C1 segment of cervical spinal cord (tissue), 14 donors: Measurements from ENCODE around the gene PSPC1.
"Not testable (repeated sequence)": the region's sequence is repeated elsewhere in the genome, so short reads cannot be mapped to it uniquely, and the experiment has no call there.

ENCODE experiments used
- DNase-seq, 14 donors: peaks; one replicate each; lab custom pipeline; 2025; lab: John Stamatoyannopoulos, UW

Gene PSPC1, protein sequence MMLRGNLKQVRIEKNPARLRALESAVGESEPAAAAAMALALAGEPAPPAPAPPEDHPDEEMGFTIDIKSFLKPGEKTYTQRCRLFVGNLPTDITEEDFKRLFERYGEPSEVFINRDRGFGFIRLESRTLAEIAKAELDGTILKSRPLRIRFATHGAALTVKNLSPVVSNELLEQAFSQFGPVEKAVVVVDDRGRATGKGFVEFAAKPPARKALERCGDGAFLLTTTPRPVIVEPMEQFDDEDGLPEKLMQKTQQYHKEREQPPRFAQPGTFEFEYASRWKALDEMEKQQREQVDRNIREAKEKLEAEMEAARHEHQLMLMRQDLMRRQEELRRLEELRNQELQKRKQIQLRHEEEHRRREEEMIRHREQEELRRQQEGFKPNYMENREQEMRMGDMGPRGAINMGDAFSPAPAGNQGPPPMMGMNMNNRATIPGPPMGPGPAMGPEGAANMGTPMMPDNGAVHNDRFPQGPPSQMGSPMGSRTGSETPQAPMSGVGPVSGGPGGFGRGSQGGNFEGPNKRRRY

DNA sequence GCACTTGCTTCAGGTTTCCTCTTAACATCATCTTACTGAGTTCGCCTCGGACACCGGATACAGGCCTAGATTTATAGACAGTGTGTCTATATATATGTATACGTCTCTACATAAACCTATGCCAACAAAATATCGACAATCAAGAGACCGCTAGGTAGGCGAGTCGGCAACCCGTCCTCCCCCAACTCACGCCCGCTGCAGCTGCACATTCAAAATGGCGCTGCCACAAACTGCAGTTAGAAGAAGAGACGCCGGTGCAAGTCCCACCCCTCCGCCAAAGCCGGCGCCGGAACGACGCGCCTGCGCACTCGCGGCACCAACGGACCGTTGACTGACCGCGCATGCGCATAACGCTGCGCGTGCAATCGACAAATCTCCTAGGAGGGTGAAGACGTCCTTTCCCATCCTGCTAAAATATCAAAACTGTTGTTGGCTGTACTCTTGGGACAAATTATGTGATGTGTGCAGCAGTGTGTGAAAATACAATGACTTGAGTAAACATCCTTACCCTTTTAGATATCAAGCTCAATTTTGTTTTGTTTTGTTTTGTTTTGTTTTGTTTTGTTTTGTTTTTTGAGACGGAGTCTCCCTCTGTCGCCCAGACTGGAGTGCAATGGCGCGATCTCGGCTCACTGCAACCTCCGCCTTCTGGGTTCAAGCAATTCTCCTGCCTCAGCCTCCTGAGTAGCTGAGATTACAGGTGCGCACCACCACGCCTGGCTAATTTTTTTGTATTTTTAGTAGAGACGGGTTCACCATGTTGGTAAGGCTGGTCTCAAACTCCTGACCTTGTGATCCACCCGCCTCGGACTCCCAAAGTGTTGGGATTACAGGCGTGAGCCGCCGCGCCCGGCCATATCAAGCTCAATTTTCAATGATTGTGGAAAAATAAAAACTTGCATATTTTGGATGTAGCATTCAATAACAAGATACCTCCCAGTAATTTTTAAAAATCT lies at the start of gene PSPC1:
PSPC1 (minus strand) TSS at position 219 of the 956 bp plus-strand sequence; CDS start at position 31, 188 bp downstream.
- peak; percentile 63 to 97 (median 93) for DNase-seq

DNA sequence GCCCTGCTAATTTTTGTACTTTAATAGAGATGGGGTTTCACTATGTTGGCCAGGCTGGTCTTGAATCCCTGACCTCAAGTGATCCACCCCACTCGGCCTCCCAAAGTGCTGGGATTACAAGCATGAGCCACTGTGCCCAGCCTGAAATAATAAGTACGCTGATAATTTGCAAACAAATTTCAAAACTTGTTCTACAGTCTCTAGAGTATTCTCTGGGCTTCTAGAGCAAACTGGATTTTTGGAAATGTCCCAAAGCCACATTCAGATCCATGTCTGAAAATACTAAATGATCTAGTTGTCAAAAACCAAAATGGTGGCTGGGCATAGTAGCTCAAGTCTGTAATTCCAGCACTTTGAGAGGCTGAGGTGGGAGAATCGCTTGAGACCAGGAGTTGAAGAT lies 39.9 kb upstream of the PSPC1 start:
- DNase-seq = no peak

DNA sequence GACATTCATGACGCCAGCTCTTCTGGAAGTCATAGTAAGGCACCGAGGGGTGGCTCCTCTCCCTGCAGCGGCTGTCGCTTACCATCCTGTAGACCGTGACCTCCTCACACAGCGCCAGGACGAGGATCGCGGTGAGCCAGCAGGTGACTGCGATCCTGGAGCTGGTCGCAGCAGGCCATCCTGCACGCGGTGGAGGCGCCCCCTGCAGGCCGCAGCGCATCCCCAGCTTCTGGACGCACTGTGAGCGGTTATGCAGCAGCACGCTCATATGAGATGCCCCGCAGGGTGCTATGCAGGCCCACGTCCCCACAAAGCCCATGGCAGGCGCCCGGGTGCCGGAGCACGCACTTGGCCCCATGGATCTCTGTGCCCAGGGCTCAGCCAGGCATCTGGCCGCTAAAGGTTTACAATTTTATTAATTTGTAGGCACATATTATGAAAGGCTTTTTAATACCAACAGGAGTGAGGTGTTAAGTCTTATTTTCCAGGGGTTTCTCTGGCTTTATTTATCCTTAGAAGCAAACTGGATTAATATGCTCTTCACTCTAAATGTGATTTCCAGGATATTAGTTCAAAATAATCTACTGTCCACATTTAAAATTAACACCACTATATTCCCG lies 35.6 kb upstream of the PSPC1 start:
- DNase-seq = peak in 3 of 14 donors; percentile 1 to 5 (median 4)

DNA sequence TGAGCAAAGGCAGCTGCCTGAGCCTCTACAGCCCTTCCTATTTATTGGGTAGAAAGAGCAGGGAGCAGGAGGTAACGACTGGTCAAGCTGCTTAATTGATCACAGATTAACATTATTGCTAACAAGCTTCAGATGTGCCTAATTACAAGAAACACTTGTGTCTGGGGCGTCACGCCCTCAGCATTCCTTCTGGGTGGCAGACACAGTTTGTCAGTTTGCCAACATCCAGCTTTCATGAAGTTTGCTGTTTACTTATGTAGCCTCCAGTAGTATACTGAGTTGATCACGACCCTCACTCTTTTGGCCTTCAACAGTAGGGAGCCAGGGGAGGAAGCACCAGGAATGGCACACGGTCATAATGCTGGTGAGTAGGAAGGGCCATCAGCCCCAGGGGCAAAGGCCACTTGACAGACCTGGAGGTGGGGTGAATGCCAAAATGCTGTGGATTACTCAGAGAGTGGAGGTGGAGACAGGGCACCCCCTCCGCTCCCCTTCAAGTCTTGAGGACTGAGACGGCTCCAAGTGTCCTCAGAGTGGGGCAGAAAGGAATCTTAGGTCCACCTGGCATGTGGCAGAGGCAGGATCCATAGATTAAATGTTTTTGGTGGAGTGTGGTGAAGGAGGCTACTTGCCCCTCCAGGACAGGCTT lies 34.9 kb upstream of the PSPC1 start:
- DNase-seq = no peak

DNA sequence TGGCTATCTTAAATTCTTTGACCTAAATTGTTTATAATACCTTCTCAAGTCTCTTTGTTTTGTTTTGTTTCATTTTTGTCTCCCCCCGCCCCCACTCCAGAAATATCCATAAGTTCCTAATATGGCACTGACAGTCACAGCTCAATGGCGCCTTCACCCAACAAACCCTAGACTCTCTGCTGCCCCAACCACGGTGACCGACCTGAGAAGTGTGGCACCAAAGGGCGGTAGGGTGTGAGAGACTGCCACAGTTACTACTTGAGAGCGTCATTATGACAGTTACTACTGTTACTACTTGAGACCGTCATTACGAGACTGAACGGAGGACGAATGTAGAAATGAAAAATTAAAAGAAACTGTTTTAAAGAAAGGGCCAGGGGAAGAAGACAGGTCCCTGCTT lies 34.4 kb upstream of the PSPC1 start:
- no peak for DNase-seq

DNA sequence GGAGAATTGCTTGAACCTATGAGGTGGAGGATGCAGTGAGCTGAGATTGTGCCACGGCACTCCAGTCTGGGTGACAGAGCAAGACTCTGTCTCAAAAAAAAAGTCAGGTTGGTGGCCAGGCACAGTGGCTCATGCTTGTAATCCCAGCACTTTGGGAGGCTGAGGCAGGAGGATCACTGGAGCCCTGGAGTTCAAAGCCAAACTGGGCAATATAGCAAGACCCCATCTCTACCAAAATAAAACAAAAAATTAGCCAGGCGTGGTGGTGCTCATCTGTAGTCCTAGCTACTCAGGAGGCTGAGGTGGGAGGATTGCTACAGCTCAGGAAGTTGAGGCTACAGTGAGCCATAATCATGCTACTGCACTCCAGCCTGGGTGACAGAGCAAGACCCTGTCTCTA lies 33.1 kb upstream of the PSPC1 start:
- not testable (repeated sequence) for DNase-seq

DNA sequence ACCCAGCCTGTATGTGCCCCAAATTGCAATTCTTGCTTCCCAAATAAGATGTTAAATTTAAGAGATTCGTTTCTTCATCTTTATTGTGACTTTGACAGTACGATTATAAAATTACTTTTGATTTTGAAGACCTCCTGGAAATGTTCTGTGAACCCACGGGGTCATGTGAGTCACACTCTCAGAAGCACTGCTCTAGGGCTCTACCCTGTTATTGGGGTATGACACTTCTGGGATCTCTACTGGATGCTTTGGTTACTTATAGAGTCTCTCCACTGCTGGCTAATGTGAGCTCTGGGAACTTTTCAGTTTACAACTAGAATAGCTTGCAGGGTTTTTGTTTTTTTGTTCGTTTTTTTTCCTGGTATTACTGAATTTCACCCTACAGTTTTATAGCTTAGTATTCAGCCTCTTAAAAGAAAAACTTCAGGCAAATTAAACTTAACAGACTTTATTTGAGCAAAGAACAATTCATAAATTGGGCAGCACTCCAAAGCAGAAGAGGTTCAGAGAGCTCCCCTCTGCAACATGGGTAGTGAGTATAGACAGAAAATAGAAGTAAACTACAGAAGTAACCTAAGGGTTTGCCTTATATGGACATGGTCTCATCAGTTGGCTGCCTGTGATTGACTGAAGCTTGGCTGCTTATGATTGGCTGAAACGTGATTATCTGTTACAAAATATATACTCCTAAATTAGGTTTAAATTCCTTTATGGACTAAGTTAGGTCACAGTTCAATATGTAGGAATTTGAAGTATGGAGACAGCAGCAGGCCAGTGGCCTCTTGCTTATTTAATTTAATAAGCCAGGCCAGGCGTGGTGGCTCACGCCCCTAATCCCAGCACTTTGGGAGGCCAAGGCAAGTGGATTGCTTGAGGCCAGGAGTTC lies 28.5 kb upstream of the PSPC1 start:
- DNase-seq = no peak

DNA sequence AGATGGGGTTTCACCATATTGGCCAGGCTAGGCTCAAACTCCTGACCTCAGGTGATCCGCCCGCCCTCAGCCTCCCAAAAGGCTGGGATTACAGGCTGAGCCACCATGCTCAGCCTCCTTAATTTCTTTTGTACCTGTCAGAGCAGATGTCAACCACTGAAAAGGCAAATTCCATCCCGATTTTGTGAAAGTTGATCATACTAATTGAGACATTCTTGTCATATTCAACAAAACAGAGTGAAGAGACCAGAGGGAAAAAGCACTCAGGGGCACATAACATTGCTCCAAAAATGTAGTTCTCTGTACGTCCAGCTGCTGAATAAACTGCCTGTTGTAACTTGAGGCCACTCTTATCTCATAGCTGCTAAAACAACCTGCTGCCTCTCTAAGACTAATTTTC lies 27.4 kb upstream of the PSPC1 start:
- no peak for DNase-seq

DNA sequence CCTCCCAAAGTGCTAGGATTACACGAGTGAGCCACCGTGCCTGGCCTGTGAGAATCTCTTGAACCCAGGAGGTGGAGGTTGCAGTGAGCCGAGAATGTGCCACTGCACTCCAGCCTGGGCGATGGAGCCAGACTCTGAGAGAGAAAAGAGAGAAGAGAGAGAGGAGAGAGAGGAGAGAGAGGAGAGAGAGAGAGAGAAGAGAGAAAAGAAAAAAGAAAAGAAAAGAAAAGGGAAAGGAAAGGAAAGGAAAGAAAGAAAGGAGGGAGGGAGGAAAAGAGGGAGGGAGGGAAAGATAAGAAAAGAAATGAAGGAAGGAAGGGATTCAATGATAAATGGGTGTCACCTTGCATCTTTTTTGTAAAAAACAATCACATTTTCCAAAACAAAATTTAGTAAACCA lies 23.0 kb upstream of the PSPC1 start:
- DNase-seq = no peak

DNA sequence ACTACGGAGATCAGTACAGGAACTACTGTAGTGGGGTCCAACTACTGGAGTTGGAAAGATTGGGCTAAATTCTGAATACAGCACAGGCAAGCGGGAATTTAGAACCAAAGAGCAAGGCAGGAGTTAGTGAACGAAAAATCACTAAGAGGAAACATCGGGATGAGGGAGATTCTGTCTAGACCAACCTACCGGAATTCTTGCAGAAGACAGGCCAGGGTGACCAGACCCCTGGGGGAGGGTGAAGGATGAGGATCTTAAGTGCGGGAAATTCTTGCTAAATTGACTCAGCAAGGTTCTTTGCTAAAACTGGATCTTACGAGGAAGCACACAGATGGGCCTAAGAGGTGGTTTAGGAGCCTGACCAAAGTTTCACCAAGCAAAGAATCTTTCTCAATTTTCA lies 13.2 kb upstream of the PSPC1 start:
- no peak for DNase-seq

DNA sequence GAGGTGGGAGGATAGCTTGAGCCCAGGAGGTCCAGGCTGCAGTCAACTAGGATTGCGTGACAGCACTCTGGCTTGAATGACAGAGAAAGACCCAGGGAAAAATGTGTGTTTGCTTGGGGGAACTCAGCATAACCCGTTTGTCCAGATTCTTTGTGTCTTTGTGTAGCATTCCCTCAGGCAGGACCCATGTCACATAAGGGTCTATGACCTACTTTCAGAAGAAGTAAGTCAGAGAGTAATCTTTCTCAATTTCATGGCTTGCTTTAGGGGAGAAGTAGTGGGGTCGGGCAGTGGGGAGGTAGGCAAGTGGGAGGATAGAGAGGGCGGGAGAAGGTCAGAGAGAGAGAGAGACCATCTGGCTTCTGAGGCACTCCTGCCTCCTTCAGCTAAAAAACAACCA lies 11.9 kb upstream of the PSPC1 start:
- DNase-seq = no peak

DNA sequence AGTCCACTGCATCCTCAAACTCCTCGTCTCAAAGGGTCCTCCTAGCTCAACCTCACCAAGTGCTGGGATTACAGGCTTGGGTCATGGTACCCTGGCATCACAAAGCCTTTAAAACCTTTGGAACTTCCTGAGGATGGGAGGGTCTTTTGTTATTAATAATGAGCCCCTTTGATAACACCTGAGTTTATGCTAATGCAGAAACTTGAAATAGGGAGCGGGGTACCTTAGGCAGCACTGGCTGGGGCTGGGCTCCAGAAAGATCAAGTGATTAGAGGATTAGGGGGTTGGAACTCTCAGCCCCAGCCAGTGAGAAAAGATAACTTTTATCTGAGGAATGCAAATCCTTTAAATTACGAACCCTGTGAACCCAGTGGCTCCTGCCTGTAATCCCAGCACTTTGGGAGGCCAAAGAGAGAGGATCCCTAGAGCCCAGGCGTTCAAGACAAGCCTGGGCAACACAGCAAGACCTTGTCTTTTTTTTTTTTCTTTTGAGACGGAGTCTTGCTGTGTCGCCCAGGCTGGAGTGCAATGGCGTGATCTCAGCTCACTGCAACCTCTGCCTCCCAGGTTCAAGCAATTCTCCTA lies 9.3 kb upstream of the PSPC1 start:
- DNase-seq = no peak

DNA sequence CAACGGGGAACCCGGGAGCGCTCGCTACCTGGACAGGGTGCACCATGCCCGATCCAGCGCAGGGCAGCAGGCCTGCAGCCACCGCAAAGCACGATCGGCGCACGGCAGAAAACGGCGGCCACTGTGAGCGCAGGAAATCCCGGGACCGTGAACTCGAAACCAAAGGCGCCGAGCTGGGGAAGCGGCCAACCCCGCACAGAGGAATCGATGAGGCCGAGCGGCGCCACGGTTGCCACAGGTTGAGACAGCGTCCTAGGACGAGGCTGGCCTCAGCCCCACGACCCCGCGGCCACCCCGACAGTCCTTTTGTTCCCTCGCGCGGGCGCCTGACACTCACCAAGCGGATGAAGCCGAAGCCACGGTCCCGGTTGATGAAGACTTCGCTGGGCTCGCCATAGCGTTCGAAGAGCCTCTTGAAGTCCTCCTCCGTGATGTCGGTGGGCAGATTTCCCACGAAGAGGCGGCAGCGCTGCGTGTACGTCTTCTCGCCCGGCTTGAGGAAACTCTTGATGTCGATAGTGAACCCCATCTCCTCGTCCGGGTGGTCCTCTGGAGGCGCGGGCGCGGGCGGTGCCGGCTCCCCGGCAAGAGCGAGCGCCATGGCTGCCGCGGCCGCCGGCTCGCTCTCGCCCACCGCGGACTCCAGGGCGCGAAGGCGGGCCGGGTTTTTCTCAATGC lies 557 bp downstream of the PSPC1 start:
- peak in 13 of 14 donors; percentile 7 to 79 (median 63) for DNase-seq

DNA sequence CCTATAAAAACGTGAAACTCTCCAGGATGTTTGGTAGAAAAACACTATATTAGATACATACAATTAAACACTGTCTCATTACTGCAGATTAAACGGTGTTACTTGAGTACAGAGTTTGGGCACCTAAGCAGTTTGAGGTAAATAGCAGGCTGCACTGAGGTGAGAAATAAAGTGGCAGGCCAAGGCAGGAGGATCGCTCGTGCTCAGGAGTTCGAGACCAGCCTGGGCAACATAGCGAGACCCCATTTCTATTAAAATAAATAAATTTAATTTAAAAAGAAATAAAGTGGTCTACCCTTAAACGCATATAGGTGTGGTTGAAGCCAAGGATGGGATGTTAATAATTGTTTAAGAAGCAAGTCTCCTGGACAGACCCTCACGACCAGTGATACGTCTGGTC lies 1.2 kb downstream of the PSPC1 start:
- no peak for DNase-seq

DNA sequence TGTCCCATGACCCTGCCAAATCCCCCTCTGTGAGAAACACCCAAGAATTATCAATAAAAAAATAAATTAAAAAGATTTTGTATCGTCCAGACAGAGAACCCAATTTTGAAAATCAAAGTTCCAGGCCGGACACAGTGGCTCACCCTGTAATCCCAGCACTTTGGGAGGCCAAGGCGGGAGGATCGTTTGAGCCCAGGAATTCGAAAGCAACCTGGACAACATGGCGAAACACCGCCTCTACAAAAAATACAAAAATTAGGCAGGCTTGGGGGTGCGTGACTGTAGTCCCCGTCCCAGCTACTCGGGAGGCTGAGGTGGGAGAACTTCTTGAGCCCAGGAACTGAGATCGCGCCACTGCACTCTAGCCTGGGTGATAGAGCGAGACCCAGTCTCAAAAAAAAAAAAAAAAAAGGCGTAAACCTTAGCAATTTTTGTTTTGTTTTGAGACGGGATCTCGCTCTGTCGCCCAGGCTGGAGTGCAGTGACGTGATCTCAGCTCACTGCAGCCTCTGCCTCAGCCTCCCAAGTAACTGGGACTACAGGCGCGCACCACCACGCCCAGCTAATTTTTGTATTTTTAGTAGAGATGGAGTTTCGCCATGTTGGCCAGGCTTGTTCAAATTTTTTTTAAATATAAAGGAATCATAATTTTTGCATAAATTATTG lies 1.9 kb downstream of the PSPC1 start:
- not testable (repeated sequence) for DNase-seq

DNA sequence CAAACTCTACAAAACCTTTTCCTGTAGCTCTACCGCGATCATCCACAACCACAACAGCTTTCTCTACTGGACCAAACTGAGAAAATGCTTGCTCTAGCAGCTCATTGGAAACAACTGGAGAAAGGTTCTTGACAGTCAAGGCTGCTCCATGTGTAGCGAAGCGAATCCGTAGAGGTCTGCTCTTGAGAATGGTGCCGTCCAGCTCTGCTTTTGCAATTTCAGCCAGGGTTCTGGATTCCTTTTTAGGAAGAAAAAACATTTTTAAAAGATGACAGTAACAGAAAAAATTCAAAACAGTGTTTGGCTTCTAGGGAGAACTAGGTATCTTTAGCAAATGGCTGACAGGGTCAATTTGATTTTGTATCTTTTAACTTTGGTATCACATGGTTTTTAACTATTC lies 10.4 kb downstream of the PSPC1 start:
- no peak for DNase-seq

DNA sequence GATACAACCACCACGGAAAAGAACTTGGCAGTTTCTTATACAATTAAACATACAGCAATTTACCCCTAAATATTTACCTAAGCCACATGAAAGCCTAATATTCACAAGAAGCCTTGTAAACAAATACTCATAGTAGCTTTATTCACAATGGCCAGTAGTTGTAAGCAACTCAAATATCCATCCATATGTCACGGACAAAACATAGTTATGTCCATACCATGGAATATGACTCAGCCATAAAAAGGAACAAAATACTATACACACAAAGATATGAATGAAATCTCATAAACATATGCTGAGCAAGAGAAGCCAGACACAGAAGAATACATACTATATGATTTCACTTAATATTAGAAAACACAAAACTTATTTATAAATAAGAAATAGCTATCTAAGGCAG lies 12.9 kb downstream of the PSPC1 start:
- DNase-seq = no peak

DNA sequence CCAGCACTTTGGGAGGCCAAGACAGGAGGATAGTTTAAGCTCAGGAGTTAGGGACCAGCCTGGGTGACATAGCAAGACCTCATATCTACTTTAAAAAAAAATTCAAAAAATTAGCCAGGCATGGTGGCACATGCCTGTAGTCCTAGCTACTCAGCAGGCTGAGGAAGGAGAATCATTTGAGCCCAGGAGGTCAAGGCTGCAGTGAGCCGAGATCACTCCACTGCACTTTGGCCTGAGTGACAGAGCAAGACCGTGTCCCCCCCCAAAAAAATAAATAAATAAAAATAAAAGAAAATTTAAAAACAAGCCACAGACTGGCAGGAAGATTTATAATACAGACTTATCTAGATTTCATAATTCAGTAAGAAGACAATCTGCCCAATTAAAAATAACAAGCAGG lies 14.8 kb downstream of the PSPC1 start:
- no peak for DNase-seq

DNA sequence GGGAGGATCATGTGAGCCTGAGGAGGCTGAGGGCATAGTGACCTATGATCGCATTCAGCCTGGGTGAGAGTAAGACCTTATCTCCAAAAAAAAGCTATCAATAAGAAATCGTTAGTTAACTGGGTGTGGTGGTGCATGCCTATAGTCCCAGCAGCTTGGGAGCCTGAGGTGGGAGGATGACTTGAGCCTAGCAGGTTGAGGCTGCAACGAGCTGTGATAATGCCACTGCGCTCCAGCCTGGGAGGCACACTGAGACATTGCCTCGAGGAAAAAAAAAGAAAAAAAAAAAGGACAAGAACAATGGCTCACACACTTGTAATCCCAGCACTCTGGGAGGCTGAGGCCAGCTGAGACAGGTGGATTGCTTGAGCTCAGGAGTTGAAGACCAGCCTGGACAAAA lies 16.2 kb downstream of the PSPC1 start:
- DNase-seq = no peak
